ENCODE data around the gene ZNF79.

The ZNF79 gene

GRCh38 chr9:127474592-127474991 lies 50.4 kb downstream of the ZNF79 start:
- DNase-seq (ENCODE audit: extremely low read depth, low read depth) = no peak
- no peak overlapping the region for H3K4me3 ChIP-seq (replicated peaks; ENCODE audit: low read depth, low read length)
- no peak for TF ChIP-seq CTCF (IDR thresholded peaks at IDR 0.05; ENCODE audit: low read depth, low read length, missing control alignments)

GRCh38 chr9:127479507-127480081 lies 55.4 kb downstream of the ZNF79 start:
- no peak for TF ChIP-seq CTCF (IDR thresholded peaks at IDR 0.05; ENCODE audit: low read depth, low read length, missing control alignments)
- no peak overlapping the region for H3K4me3 ChIP-seq (replicated peaks; ENCODE audit: low read depth, low read length)
- DNase-seq (ENCODE audit: extremely low read depth, low read depth) = no peak

GRCh38 chr9:127482662-127483061 lies 58.5 kb downstream of the ZNF79 start:
- TF ChIP-seq CTCF (IDR thresholded peaks at IDR 0.05; ENCODE audit: low read depth, low read length, missing control alignments) = no peak
- no peak for DNase-seq (ENCODE audit: extremely low read depth, low read depth)
- no peak overlapping the region for H3K4me3 ChIP-seq (replicated peaks; ENCODE audit: low read depth, low read length)

- no peak overlapping the region for H3K4me3 ChIP-seq (replicated peaks; ENCODE audit: low read depth, low read length)
- no peak for TF ChIP-seq CTCF (IDR thresholded peaks at IDR 0.05; ENCODE audit: low read depth, low read length, missing control alignments)
- no peak for DNase-seq (ENCODE audit: extremely low read depth, low read depth)
Observed at GRCh38 chr9:127485995-127486394, 61.8 kb downstream of the ZNF79 start.

- DNase-seq (ENCODE audit: extremely low read depth, low read depth) = no peak
- TF ChIP-seq CTCF (IDR thresholded peaks at IDR 0.05; ENCODE audit: low read depth, low read length, missing control alignments) = no peak
Observed at GRCh38 chr9:127488946-127489345, 64.8 kb downstream of the ZNF79 start.

GRCh38 chr9:127489471-127490115 lies 65.4 kb downstream of the ZNF79 start:
- H3K4me3 ChIP-seq (replicated peaks; ENCODE audit: low read depth, low read length) = no peak overlapping the region
- DNase-seq (ENCODE audit: extremely low read depth, low read depth) = no peak
- TF ChIP-seq CTCF (IDR thresholded peaks at IDR 0.05; ENCODE audit: low read depth, low read length, missing control alignments) = no peak

More at GRCh38 chr9:127488946-127489345, 64.8 kb downstream of the ZNF79 start:
- H3K4me3 ChIP-seq (replicated peaks; ENCODE audit: low read depth, low read length) = no peak overlapping the region
